ENCODE measurements around the gene ANKLE2. TPM values are rescaled to one million over a fixed set of nuclear protein-coding genes. Genes with fewer than 3 reads are reported as not detected.

ANKLE2 gene
- polyA plus RNA-seq, 2 of the 4 experiments (the other 2 are of a cell fraction) = 70.7 to 103 TPM

GRCh38 chr12:132739600-132740312, 21.9 kb downstream of the ANKLE2 start:
- DNase-seq (ENCODE audit: low read depth in 1 of 2, low spot score in 1 of 2) = no peak
- Histone ChIP-seq H3K4me3 (no peak overlapping the region), H3K4me2 (no peak overlapping the region), H3K4me1 (no peaks in the 10 kb centered on the region), H3K27ac (no peak overlapping the region), H3K9me3 (no peaks in the 10 kb centered on the region)
- FAIRE-seq = no peak
- ChIA-PET CTCF (interaction anchor here (2.7 kb wide), 1 partner anchor 11 kb away, joined by 5 read pairs; no protein-coding TSS in a partner anchor), POLR2A (interaction anchor here (1.3 kb wide), 1 partner anchor 21 kb away, joined by 3 read pairs; no protein-coding TSS in a partner anchor)
- TF ChIP-seq GATA3 (IDR thresholded peaks at IDR 0.05; ENCODE audit: borderline replicate concordance) = no peak
- TF ChIP-seq ESRRA (IDR thresholded peaks at IDR 0.05; ENCODE audit: borderline replicate concordance, low read length) = no peak
- TF ChIP-seq NPAS2 (CRISPR knock-in tag; IDR thresholded peaks at IDR 0.05; ENCODE audit: borderline replicate concordance) = no peak
- no peak for TF ChIP-seq E2F6 (IDR thresholded peaks at IDR 0.05; ENCODE audit: borderline replicate concordance, low read depth)
- TF ChIP-seq HDAC2 (IDR thresholded peaks at IDR 0.05) = no peak
- TF ChIP-seq RNF2 (IDR thresholded peaks at IDR 0.05; ENCODE audit: borderline replicate concordance, low read depth) = no peak
- TF ChIP-seq CBX8 (IDR thresholded peaks at IDR 0.05) = no peak
- TF ChIP-seq RCOR1 (IDR thresholded peaks at IDR 0.05; ENCODE audit: low read depth, low read length) = no peak
- no peak for TF ChIP-seq TFCP2L1 (CRISPR knock-in tag; IDR thresholded peaks at IDR 0.05)
- TF ChIP-seq PBX3 (IDR thresholded peaks at IDR 0.05) = no peak
- no peak for TF ChIP-seq CEBPB (IDR thresholded peaks at IDR 0.05)
- 93% methylated on average over 19 of the region's 19 CpGs for WGBS (ENCODE audit: missing lambda C conversion rate)
- no peak for ATAC-seq

- Histone ChIP-seq H3K4me3 (no peak overlapping the region), H3K9me3 (no peaks in the 10 kb centered on the region), H3K27ac (no peak overlapping the region), H3K4me1 (no peaks in the 10 kb centered on the region), H3K4me2 (no peak overlapping the region)
- WGBS (ENCODE audit: missing lambda C conversion rate) = 92% methylated on average over 14 of the region's 15 CpGs
- no peak for TF ChIP-seq EHMT2 (IDR thresholded peaks at IDR 0.05; ENCODE audit: low read depth)
- TF ChIP-seq HDAC2 (IDR thresholded peaks at IDR 0.05) = no peak
- no peak for TF ChIP-seq PHF8 (IDR thresholded peaks at IDR 0.05; ENCODE audit: borderline replicate concordance, low read depth)
- no peak for TF ChIP-seq RCOR1 (IDR thresholded peaks at IDR 0.05; ENCODE audit: low read depth, low read length)
- no peak for TF ChIP-seq BHLHE40 (IDR thresholded peaks at IDR 0.05; ENCODE audit: low read depth, low read length)
- TF ChIP-seq MAZ (IDR thresholded peaks at IDR 0.05; ENCODE audit: borderline replicate concordance, low read depth, low read length) = no peak
- TF ChIP-seq TP53 (CRISPR knock-in tag; IDR thresholded peaks at IDR 0.05) = no peak
- TF ChIP-seq POLR2A (IDR thresholded peaks at IDR 0.05; ENCODE audit: low read length) = no peak
- TF ChIP-seq RAD21 (conservative IDR thresholded peaks at IDR 0.05 in 1 of 2, IDR thresholded peaks at IDR 0.05 in 1 of 2) = no peak
- TF ChIP-seq HMGXB4 (CRISPR knock-in tag; IDR thresholded peaks at IDR 0.05; ENCODE audit: borderline replicate concordance) = no peak
- no peak for TF ChIP-seq RARB (CRISPR knock-in tag; IDR thresholded peaks at IDR 0.05)
- TF ChIP-seq EHF (CRISPR knock-in tag; IDR thresholded peaks at IDR 0.05) = no peak
- no peak for TF ChIP-seq NPAS2 (CRISPR knock-in tag; IDR thresholded peaks at IDR 0.05; ENCODE audit: borderline replicate concordance)
- no peak for TF ChIP-seq RFX5 (IDR thresholded peaks at IDR 0.05)
- CTCF ChIA-PET = interaction anchor here (0.6 to 1.6 kb wide), 2 partner anchors 16 to 366 kb away, joined by 3 to 4 read pairs; no protein-coding TSS in a partner anchor
- ATAC-seq (no peak; a peak in 1 of 6 replicates), DNase-seq (ENCODE audit: low read depth in 1 of 2, low spot score in 1 of 2) (no peak), FAIRE-seq (no peak)
- POLR2A ChIA-PET = no interaction called here
These were observed 24.7 kb downstream of the ANKLE2 start for GRCh38 chr12:132736913-132737312.

All from A549 (cell line).